HG02571 (cell line): Measurements from ENCODE around the gene ZNF143.
"Not testable (repeated sequence)": the region's sequence is repeated elsewhere in the genome, so short reads cannot be mapped to it uniquely, and the experiment has no call there.

ENCODE experiments used
- ATAC-seq: cut with Tn5 transposase; IDR thresholded peaks from one replicate; pipeline ENCODE4 v1.9.1; 2021; ENCODE audit warnings: mild to moderate bottlenecking, moderate library complexity; ENCODE audit not compliant: unreplicated experiment

The ZNF143 gene

GRCh38 chr11:9495803-9496514 lies 35.1 kb downstream of the ZNF143 start:
- ATAC-seq, result no peak

- ATAC-seq, result no peak
Measured at GRCh38 chr11:9498457-9499078, 37.8 kb downstream of the ZNF143 start.

DNA sequence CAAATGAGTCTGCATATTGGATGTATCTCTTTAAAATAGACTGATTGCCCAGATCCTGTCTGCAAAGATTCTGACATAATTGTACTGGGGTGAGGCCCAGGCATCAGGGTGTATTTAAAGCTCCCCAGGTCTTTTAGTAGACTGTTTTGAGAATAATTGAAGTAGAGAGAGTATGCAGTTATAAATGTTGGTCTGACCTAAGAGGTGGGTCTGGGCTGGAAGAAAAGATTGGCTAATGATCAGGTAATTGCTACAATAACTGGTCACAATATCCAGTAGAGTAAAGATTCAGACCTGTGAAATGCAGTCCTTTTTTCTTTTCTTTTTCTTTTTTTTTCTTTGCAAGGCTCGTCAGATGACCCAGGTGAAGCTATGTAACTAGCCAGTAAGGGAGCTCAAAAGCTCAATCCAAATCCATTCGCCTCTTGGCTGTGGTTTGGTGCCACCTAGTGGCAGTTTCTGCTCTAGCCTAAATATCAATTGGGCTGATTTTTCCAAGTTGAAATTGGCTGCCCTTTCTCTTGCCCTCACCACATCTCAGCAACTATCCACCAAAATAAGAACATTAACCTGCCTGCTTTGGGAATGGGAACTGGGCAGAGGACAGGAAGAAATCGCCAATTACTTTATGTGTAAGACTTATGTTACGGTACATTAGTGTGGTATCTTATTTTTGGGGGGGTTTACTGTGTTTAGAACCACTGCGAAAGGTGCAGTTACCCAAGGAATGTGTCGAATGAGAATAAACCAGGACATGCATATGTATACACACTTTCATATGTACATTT lies 45.9 kb downstream of the ZNF143 start:
- no peak for ATAC-seq

DNA sequence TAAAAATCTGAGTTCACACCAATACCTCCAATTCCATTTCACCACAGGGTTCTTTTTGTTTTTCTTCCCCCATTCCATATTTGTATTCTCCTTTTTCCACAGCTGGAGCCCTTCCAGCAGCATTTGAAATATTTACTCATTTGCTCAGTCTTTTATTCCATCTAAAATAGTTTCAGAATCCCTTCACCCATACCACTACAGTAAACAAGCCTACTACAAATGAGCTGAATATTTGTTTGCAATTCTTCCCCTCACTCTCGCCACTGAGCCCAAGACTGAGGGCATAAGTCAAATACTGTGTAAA lies 46.4 kb downstream of the ZNF143 start:
- ATAC-seq, result no peak

GRCh38 chr11:9509041-9509440 lies 48.2 kb downstream of the ZNF143 start:
- ATAC-seq, result no peak

DNA sequence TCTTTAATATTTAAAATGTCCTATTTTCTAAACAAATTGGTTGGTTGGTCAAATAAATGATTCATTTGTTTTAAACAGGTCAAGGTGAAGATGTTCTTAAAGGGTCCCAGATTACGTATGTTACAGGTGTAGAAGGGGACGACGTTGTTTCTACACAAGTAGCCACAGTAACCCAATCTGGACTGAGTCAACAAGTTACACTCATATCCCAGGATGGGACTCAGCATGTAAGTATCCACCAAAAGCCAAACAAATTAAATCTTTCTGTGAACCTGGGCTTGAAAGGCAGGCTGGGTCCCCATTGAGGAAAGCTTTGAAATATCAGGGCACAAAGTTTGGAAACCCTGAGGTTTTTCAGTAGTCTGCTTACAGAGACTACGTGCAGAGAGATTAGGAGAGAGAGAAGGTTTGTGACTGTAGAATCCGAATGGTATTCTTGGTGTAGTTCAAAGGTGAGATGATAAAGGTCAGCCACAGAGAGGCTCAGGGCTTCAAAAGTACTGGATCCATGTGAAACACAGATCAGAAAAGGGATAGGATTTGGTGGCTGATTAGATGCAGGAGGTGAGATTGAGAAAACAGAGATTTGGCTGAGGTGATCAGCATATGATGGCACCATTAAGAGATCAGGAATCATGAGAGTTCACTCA lies 51.7 kb downstream of the ZNF143 start:
- ATAC-seq, result no peak

- not testable (repeated sequence) for ATAC-seq
Measured at GRCh38 chr11:9514576-9514975, 53.8 kb downstream of the ZNF143 start.

DNA sequence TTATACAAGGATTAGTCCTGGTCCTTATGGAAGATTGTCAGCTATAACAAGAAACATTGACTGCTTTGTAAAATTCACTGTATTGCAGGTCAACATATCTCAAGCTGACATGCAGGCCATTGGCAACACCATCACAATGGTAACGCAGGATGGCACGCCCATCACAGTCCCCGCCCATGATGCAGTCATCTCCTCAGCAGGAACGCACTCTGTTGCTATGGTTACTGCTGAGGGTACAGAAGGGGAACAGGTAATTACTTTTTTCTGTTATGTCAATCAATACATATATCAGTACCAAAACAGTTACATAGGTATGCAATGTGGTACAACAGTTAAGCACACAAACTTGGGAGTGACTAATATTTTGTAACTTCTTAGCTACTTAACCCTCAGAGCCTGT lies 55.3 kb downstream of the ZNF143 start:
- no peak for ATAC-seq

- no peak for ATAC-seq
Measured at GRCh38 chr11:9518835-9519410, 58.1 kb downstream of the ZNF143 start.

DNA sequence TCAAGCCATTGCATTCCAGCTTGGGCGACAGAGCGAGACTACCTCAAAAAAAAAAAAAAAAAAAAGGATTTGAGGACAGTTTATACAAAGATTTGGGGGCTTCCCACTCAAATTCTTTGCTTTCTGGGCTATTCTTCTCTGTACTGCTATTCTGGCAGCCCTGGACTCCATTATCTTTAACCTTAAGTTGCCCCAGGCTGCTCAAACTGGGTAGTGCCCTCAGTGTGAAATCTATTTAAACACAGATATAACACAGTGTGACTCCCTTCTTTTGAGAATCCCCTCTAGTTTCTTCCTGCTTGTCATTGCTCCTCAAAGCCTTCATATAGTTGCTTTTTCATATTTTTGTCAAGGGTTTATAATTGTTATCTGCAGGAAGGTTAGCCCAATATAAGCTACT lies 63.2 kb downstream of the ZNF143 start:
- no peak for ATAC-seq

GRCh38 chr11:9525116-9525515 lies 64.3 kb downstream of the ZNF143 start:
- no peak for ATAC-seq

GRCh38 chr11:9527481-9528135 lies 66.8 kb downstream of the ZNF143 start:
- ATAC-seq, result no peak

DNA sequence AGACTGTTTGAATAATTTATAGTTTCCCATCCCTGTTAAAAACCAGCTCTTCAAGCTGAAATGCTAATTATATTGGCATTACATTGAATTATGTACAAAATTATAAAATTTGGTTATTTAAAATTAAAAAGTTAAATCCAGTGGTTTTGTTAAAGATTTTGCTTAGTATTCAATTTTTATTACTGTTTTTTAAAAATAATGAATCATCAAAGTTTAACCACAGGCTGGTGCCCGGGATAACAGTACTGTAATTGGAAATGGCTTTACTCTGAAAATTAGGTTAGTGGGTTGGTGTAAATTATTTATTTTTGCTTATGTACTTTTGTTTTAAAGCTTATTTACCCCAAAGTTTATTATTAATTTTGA lies 67.3 kb downstream of the ZNF143 start:
- ATAC-seq, result no peak

- ATAC-seq, result no peak
Measured at GRCh38 chr11:9528573-9529333, 67.9 kb downstream of the ZNF143 start.

DNA sequence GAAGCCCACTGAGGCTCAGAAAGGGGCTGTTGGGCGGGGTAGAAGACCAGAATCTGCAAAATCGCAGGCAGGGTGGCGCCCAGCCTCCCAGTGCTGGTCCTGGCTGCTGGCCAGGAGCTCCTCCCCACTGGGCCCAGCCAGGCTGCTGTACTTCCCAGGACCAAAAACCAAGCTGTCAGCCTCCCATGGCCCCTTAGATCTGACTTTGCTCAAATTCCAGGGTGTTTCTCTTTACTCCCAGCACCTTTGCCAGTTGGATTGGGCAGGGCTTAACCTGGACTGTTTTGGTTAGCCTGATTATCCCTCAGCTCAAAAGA lies 68.5 kb downstream of the ZNF143 start:
- ATAC-seq, result no peak

- ATAC-seq, result no peak
Measured at GRCh38 chr11:9530020-9530621, 69.3 kb downstream of the ZNF143 start.

DNA sequence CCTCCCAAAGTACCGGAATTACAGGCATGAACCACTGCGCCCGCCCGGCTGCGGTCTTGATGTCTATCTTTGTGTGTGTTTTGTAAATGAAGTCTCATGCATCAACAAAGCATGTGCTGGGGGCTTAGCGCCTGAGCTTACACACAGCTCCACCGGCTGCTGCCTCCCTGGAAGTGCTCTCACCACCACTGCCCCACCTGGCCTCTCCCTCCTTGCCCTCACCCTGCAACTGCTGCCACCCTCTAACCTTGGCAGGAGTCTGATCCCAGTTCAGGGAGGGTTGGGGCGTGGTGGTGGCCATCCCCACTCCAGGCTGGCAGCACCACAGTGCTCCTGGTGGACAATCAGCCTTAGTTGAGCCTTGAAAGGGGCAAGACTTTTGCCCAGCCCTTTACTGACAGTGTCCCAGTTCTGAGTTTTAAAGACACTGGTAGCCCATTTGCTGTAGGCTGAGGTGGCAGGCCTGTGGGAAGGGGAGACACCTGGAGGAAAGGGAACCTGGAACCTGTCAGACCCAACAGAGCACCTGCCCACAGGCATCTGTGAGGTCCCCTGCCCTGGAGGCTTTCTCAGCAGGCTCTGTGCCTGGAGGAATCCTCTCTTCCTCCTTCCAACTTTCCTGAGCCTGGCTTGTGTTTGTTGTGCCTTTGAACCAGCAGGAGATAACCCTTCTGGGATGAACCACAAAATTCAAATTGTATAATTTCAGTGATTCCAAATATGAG lies 70.3 kb downstream of the ZNF143 start:
- no peak for ATAC-seq

DNA sequence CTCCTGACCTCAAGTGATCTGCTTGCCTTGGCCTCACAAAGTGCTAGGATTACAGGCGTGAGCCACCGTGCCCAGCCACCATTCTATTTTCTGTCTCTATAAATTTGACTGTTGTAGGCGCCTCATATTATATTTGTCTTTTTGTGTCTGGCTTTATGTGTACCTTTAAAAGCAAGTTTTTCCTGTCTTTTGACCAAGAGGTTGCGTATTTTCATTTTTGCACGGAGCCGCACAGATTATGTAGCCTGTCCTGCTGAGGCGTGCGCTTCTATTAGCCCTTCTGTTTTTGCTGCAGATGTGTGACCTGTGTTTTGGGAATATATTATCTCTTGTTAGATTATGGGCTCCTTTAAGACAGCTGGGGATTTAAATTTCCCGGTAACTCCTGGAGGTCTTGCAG lies 72.2 kb downstream of the ZNF143 start:
- ATAC-seq, result no peak

GRCh38 chr11:9533736-9534473 lies 73.1 kb downstream of the ZNF143 start:
- ATAC-seq, result no peak
